HG03135 (cell line): ENCODE measurements around the gene RPL10L.

Experiments
- ATAC-seq: cut with Tn5 transposase; IDR thresholded peaks from one replicate; pipeline ENCODE4 v1.9.1; 2021; ENCODE audit warnings: mild to moderate bottlenecking, moderate library complexity; ENCODE audit not compliant: unreplicated experiment

RPL10L gene

DNA sequence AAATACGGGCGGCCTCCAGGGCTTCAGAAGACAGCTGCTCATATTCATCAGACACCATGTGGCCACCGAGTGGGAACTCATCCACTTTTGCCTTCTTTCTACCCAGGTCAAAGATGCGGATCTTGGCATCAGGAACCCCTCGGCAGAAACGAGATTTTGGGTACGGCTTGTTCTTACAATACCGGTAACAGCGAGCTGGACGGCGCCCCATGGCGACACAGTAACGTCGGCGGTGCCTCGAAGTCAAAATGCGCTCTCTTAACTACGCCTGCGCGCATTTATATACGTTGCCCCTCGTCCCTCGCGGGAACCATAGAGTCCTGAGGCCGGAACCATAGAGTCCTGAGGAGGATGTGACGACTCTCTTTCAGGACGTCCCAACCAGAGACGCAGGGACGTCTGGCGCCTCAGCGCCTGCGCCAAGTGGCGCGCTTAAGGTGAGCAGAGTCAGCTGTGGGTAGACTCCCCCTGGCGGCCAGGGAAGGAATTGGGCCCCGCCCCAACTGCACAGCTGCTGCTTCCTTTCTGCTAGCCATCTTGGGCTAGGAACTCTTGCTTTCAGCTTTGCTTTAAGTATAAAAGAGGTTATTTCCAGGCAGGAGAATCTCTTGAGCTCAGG, at the start of gene RPL10L:
Gene RPL10L (minus strand): TSS at position 256 of the 619 bp plus-strand sequence. CDS start 45 bp downstream, at position 211.
- no peak for ATAC-seq

DNA sequence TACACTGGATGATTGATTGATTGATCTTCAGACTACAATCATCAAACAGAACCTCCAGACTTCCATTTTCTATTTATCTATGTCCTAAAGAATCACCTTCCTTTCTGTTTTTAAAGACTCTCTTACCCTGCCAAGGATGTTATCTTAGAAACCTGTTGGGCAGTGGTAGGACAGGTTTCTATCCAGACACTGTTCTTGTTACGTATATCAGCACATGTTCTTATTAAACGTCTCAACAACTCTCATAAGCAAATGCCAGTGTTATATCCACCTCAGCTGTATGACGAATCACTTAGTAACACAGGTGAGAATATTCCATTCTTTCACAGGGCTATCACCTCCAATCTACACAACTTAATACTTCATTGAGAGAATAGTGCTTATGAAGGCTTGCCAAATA, 40.2 kb upstream of the RPL10L start:
- ATAC-seq: no peak

GRCh38 chr14:46686652-46687051, 35.1 kb upstream of the RPL10L start:
- no peak for ATAC-seq

DNA sequence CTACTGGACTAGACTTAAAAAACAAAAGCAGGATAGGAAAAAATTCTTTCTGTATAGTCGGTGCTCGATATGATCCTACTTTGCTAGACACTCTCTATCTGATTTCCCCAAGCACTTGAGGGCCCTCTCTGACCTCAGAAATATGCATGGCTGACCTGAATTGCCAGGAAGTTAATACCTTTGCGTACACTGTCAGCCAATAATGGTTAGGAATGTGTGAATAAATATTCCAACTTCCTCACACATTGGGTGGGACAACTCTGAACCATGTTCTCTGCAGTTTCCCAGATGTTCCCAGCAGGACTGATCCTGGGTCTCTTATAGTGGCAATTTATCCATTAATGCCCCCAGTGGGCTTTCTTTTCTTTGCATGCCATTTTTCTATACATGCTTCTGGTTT, 20.5 kb upstream of the RPL10L start:
- ATAC-seq: no peak

- no peak for ATAC-seq
Measured at GRCh38 chr14:46663382-46663781, 11.8 kb upstream of the RPL10L start.

DNA sequence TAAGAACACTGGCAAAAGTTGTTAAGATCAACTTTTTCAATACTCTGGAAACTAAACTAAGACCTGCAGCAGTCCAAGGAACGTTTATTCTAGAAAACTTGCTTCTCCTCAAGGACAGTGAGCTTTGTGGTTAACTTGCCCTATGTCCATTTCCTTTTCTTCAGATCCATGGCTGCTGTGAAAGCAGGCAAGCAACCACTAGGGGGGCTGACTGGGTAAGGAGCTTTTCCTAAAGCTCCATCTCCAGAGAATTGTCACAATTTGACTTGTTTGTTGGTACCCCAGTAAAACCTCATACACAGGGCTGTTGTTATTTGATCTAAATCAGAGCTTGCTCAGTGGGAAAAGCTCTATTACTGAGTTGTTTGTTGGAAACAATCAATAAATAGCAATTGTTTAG, 10.1 kb upstream of the RPL10L start:
- no peak for ATAC-seq

GRCh38 chr14:46653031-46653755, 1.6 kb upstream of the RPL10L start:
- ATAC-seq: no peak

- no peak for ATAC-seq
Measured at GRCh38 chr14:46646796-46647195, 4.8 kb downstream of the RPL10L start.

DNA sequence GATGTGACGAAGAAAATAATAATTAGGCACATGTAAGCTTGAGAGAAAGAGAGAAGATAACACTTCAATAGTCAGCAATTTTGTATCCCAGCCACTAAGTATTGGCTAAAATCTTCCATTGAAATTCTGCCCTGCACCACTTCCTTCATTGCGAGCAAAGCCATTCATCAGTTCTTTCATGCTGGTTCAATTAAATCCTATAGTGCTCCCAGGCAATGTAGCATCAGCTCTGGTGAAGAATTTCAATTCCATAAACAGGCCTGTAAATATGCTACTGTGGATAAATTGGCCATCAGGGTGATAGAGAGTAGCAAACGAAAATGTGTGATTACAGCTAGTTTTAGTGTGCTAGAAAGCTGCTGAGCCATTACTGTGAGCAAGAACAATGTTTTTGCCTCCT, 24.7 kb downstream of the RPL10L start:
- no peak for ATAC-seq
